Subcutaneous abdominal adipose tissue (tissue), 5 donors: ENCODE results near the gene ANP32B.
A peak's percentile ranks its signal among the peaks of the same experiment; 100 is the strongest.
"Not testable (repeated sequence)": the region's sequence is repeated elsewhere in the genome, so short reads cannot be mapped to it uniquely, and the experiment has no call there.

Source experiments
- H3K27ac ChIP-seq: one replicate; pipeline ENCODE4 v1.7.0; 2013; ENCODE audit warnings: low read depth, mild to moderate bottlenecking, inconsistent platforms, low read length, moderate library complexity
- H3K27me3 ChIP-seq, 5 donors: one replicate each; pipeline ENCODE4 v1.7.0; 2013; ENCODE audit warnings: low read length in 5 of 5, inconsistent platforms in 1 of 5; ENCODE audit not compliant: control insufficient read depth in 5 of 5, insufficient read depth in 4 of 5
- H3K36me3 ChIP-seq, 5 donors: one replicate each; pipeline ENCODE4 v1.7.0; 2013; ENCODE audit warnings: low read length in 5 of 5; ENCODE audit not compliant: control insufficient read depth in 5 of 5, insufficient read depth in 5 of 5
- H3K4me1 ChIP-seq, 5 donors: one replicate each; pipeline ENCODE4 v1.7.0; 2013; ENCODE audit warnings: low read length in 5 of 5, mild to moderate bottlenecking in 3 of 5, moderate library complexity in 1 of 5; ENCODE audit not compliant: control insufficient read depth in 5 of 5, insufficient read depth in 5 of 5
- H3K4me3 ChIP-seq, 5 donors: one replicate each; pipeline ENCODE4 v1.7.0; 2013; ENCODE audit warnings: low read length in 5 of 5, low read depth in 1 of 5
- H3K9ac ChIP-seq, 5 donors: one replicate each; pipeline ENCODE4 v1.7.0; 2013; ENCODE audit warnings: low read length in 5 of 5, mild to moderate bottlenecking in 4 of 5, moderate library complexity in 3 of 5
- H3K9me3 ChIP-seq, 5 donors: one replicate each; pipeline ENCODE4 v1.7.0; 2013; ENCODE audit warnings: low read length in 5 of 5; ENCODE audit not compliant: control insufficient read depth in 5 of 5
- donor health status: healthy.
- donor health status: healthy.
- donor health status: healthy.
- donor health status: healthy.
- donor health status: healthy.

Gene ANP32B

GRCh38 chr9:98019098-98019497 lies 36.0 kb downstream of the ANP32B start:
- H3K36me3 ChIP-seq = peaks cover 19 to 76% (median 53%) of the 10 kb centered on the region in 5 donors
- H3K27me3 ChIP-seq = no peaks in the 10 kb centered on the region
- no peak overlapping the region for H3K4me3 ChIP-seq
- peaks cover 0 to 16% (median 3%) of the 10 kb centered on the region in 5 donors for H3K4me1 ChIP-seq
- H3K9ac ChIP-seq = no peak overlapping the region
- no peak overlapping the region for H3K27ac ChIP-seq
- no peaks in the 10 kb centered on the region for H3K9me3 ChIP-seq

- H3K27ac ChIP-seq, H3K27me3 ChIP-seq, H3K9ac ChIP-seq, H3K4me3 ChIP-seq, H3K9me3 ChIP-seq: not testable (repeated sequence)
- Histone ChIP-seq H3K36me3 (peaks cover 17 to 68% (median 45%) of the 10 kb centered on the region in 5 donors), H3K4me1 (peaks cover 0 to 23% (median 3%) of the 10 kb centered on the region in 5 donors)
These were observed 36.7 kb downstream of the ANP32B start for GRCh38 chr9:98019869-98020268.

- Histone ChIP-seq H3K9me3 (no peaks in the 10 kb centered on the region), H3K4me1 (peaks cover 0 to 25% (median 3%) of the 10 kb centered on the region in 5 donors), H3K36me3 (peaks cover 13 to 61% (median 38%) of the 10 kb centered on the region in 5 donors), H3K27ac (no peak overlapping the region), H3K27me3 (no peaks in the 10 kb centered on the region), H3K4me3 (no peak overlapping the region), H3K9ac (no peak overlapping the region)
These were observed 37.5 kb downstream of the ANP32B start for GRCh38 chr9:98020476-98021145.

GRCh38 chr9:98021306-98022040 lies 38.3 kb downstream of the ANP32B start:
- Histone ChIP-seq H3K4me1 (peaks cover 0 to 29% (median 3%) of the 10 kb centered on the region in 5 donors), H3K4me3 (no peak overlapping the region), H3K27me3 (no peaks in the 10 kb centered on the region), H3K9ac (no peak overlapping the region), H3K36me3 (peaks cover 13 to 53% (median 31%) of the 10 kb centered on the region in 5 donors), H3K9me3 (no peaks in the 10 kb centered on the region), H3K27ac (no peak overlapping the region)

GRCh38 chr9:98022447-98022846 lies 39.3 kb downstream of the ANP32B start:
- H3K4me1 ChIP-seq = peaks cover 0 to 29% (median 3%) of the 10 kb centered on the region in 5 donors
- H3K9me3 ChIP-seq = no peaks in the 10 kb centered on the region
- no peak overlapping the region for H3K4me3 ChIP-seq
- H3K9ac ChIP-seq = no peak overlapping the region
- H3K36me3 ChIP-seq = peaks cover 6 to 43% (median 26%) of the 10 kb centered on the region in 5 donors
- no peak overlapping the region for H3K27ac ChIP-seq
- H3K27me3 ChIP-seq = no peaks in the 10 kb centered on the region

- Histone ChIP-seq H3K4me3 (no peak overlapping the region), H3K4me1 (peaks cover 0 to 29% (median 3%) of the 10 kb centered on the region in 5 donors), H3K9me3 (no peaks in the 10 kb centered on the region), H3K27me3 (no peaks in the 10 kb centered on the region), H3K9ac (no peak overlapping the region), H3K27ac (no peak overlapping the region), H3K36me3 (peaks cover 0 to 20% (median 5%) of the 10 kb centered on the region in 5 donors)
These were observed 41.6 kb downstream of the ANP32B start for GRCh38 chr9:98024702-98025101.

- Histone ChIP-seq H3K27ac (no peak overlapping the region), H3K4me3 (no peak overlapping the region), H3K27me3 (no peaks in the 10 kb centered on the region), H3K9ac (no peak overlapping the region), H3K4me1 (peaks cover 0 to 11% (median 5%) of the 10 kb centered on the region in 5 donors), H3K36me3 (no peaks in the 10 kb centered on the region), H3K9me3 (no peaks in the 10 kb centered on the region)
These were observed 48.0 kb downstream of the ANP32B start for GRCh38 chr9:98031169-98031568.

GRCh38 chr9:98031935-98032334 lies 48.8 kb downstream of the ANP32B start:
- Histone ChIP-seq H3K9ac (no peak overlapping the region), H3K4me3 (no peak overlapping the region), H3K4me1 (peaks cover 0 to 12% (median 5%) of the 10 kb centered on the region in 5 donors), H3K27ac (no peak overlapping the region), H3K9me3 (no peaks in the 10 kb centered on the region), H3K27me3 (no peaks in the 10 kb centered on the region), H3K36me3 (no peaks in the 10 kb centered on the region)

GRCh38 chr9:98034593-98035546 lies 51.7 kb downstream of the ANP32B start:
- peak overlapping the region in 2 of 5 donors; percentile 20 to 22 for H3K4me3 ChIP-seq

More at GRCh38 chr9:98034593-98035546, 51.7 kb downstream of the ANP32B start:
- H3K4me1 ChIP-seq = peaks cover 0 to 20% (median 11%) of the 10 kb centered on the region in 5 donors
- H3K9ac ChIP-seq = peak overlapping the region in 1 of 5 donors; percentile 51
- no peaks in the 10 kb centered on the region for H3K27me3 ChIP-seq
- H3K27ac ChIP-seq = no peak overlapping the region
- no peaks in the 10 kb centered on the region for H3K9me3 ChIP-seq
- no peaks in the 10 kb centered on the region for H3K36me3 ChIP-seq
